HFF-Myc (cell line): ENCODE measurements around the gene CD274.
"Not testable (repeated sequence)": the region's sequence is repeated elsewhere in the genome, so short reads cannot be mapped to it uniquely, and the experiment has no call there.

Experiments used
- DNase-seq: peaks from one replicate; pipeline ENCODE4 v3.0.0-alpha.2; 2011; ENCODE audit warnings: low read depth; ENCODE audit errors: extremely low read depth
- H3K4me3 ChIP-seq: replicated peaks from 2 replicates; pipeline ENCODE4 v1.5.1; 2011; ENCODE audit warnings: low read depth, mild to moderate bottlenecking, control low read depth, low read length
- TF ChIP-seq, protein P1 (sequence below): IDR thresholded peaks from 2 replicates; pipeline ENCODE4 v1.5.1; 2012; ENCODE audit warnings: mild to moderate bottlenecking, low read depth, low read length, control low read depth; ENCODE audit errors: missing control alignments

The CD274 gene

GRCh38 chr9:5438301-5439162, 11.8 kb upstream of the CD274 start:
- TF ChIP-seq, protein P1, sequence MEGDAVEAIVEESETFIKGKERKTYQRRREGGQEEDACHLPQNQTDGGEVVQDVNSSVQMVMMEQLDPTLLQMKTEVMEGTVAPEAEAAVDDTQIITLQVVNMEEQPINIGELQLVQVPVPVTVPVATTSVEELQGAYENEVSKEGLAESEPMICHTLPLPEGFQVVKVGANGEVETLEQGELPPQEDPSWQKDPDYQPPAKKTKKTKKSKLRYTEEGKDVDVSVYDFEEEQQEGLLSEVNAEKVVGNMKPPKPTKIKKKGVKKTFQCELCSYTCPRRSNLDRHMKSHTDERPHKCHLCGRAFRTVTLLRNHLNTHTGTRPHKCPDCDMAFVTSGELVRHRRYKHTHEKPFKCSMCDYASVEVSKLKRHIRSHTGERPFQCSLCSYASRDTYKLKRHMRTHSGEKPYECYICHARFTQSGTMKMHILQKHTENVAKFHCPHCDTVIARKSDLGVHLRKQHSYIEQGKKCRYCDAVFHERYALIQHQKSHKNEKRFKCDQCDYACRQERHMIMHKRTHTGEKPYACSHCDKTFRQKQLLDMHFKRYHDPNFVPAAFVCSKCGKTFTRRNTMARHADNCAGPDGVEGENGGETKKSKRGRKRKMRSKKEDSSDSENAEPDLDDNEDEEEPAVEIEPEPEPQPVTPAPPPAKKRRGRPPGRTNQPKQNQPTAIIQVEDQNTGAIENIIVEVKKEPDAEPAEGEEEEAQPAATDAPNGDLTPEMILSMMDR = no peak
- DNase-seq = no peak
- H3K4me3 ChIP-seq = peak overlapping the region; percentile 65

DNA sequence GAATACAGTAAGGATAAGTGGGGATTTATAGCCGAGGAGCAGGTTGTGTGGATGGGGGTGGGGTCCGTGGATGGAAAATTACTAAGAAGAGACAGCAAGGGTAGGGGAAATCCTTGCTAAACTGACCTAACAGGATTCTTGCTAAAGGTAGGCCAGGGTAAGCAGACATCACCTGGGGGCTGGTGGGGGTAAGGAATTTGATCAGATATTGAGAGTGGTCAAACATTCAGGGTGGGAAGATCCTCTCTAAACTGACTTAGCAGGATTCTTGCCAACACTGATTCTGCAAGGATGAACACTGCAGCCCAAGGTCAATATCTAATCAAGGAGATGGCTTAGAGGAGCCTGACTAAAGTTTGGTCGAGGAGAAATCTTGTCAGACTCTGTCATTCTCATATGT, 9.9 kb upstream of the CD274 start:
- no peak for DNase-seq
- TF ChIP-seq, protein P1 = no peak
- H3K4me3 ChIP-seq = no peak overlapping the region

- TF ChIP-seq, protein P1 = no peak
- peak; percentile 27 for DNase-seq
- no peak overlapping the region for H3K4me3 ChIP-seq
Measured at GRCh38 chr9:5441043-5441442, 9.3 kb upstream of the CD274 start.

- TF ChIP-seq, protein P1 = peak; percentile 43
- DNase-seq = peak; percentile 32
- no peak overlapping the region for H3K4me3 ChIP-seq
Measured at GRCh38 chr9:5442400-5443011, 7.8 kb upstream of the CD274 start.

- no peak overlapping the region for H3K4me3 ChIP-seq
- TF ChIP-seq, protein P1 = no peak
- no peak for DNase-seq
Measured at GRCh38 chr9:5443850-5444249, 6.5 kb upstream of the CD274 start.

DNA sequence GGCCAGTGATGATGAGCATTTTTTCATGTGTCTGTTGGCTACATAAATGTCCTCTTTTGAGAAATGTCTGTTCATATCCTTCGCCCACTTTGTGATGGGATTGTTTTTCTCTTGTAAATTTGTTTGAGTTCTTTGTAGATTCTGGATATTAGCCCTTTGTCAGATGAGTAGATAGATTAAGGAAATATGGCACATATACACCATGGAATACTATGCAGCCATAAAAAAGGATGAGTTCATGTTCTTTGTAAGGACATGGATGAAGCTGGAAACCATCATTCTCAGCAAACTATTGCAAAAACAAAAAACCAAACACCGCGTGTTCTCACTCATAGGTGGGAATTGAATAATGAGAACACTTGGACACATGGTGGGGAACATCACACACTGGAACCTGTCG, 5.2 kb upstream of the CD274 start:
- DNase-seq = not testable (repeated sequence)

DNA sequence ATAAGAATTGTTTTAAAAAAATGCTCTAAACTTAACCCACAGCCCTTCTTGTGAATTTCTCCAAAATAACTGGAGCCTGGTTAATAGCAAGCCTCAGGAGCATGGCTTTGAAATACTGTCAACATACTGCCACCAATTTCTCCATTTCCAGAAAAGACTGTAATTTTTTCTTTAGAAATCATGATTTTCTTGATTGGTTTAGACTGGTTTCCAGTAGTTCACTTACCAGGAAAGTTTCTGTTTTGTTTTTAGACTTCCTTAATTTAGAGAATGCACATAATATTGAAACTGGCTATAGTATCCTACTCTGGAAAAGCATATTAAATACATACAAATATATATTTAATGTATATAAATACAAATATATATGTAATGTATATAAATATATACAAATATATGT, 4.5 kb upstream of the CD274 start:
- DNase-seq = no peak
- no peak overlapping the region for H3K4me3 ChIP-seq
- TF ChIP-seq, protein P1 = no peak

More for the DNA sequence above, 5.2 kb upstream of the CD274 start:
- not testable (repeated sequence) for H3K4me3 ChIP-seq
